Activated CD4-positive, alpha-beta T cell treated with anti-CD3 and anti-CD28 coated beads for 36 hours (primary cell): ENCODE results near the gene MAP3K8. TPM values are rescaled to one million over a fixed set of nuclear protein-coding genes. Genes with fewer than 3 reads are reported as not detected.
A peak's percentile ranks its signal among the peaks of the same experiment; 100 is the strongest.

Experiments
- ATAC-seq: fragments of 200-7000 bp; cut with Tn5 transposase; one replicate; pipeline ENCODE4 v1.10.0; 2021; ENCODE audit warnings: mild to moderate bottlenecking, moderate library complexity
- CTCF ChIA-PET: fragments of 350-600 bp; sonication (Branson Sonifier 250); formaldehyde crosslinking; loops from one replicate; lab custom pipeline; 2021; ENCODE audit warnings: antibody characterized with exemption; lab: Charles Lee
- POLR2A ChIA-PET: fragments of 350-600 bp; sonication (Branson Sonifier 250); formaldehyde crosslinking; loops from one replicate; lab custom pipeline; 2021; ENCODE audit warnings: antibody characterized with exemption, inconsistent platforms; lab: Charles Lee
- DNase-seq: peaks from one replicate; pipeline ENCODE4 v3.0.0-alpha.2; 2020
- H3K27ac Mint-ChIP-seq: one replicate; pipeline ENCODE4 v1.8.0; 2021; ENCODE audit warnings: mixed read lengths
- H3K27me3 Mint-ChIP-seq: one replicate; pipeline ENCODE4 v1.8.0; 2021; ENCODE audit warnings: mixed read lengths
- H3K36me3 Mint-ChIP-seq: one replicate; pipeline ENCODE4 v1.8.0; 2021; ENCODE audit warnings: low read depth, mixed read lengths
- H3K4me1 Mint-ChIP-seq: one replicate; pipeline ENCODE4 v1.8.0; 2021; ENCODE audit warnings: mixed read lengths
- H3K4me3 Mint-ChIP-seq: one replicate; pipeline ENCODE4 v1.8.0; 2021; ENCODE audit warnings: mild to moderate bottlenecking, moderate library complexity, mixed read lengths
- H3K9me3 Mint-ChIP-seq: one replicate; pipeline ENCODE4 v1.8.0; 2021; ENCODE audit warnings: low read depth, mixed read lengths
- intact Hi-C, 2 experiments: fragments of 100-400 bp; cut with DNase I in 1 of 2; cut with micrococcal nuclease in 1 of 2; formaldehyde crosslinking; loops; one replicate each; pipeline versions ENCODE4 v1.14.2 to v1.15.1; 2022 to 2024; cut with DNase I, micrococcal nuclease
- total RNA-seq, 2 experiments: library from RNA; stranded (reverse); gene quantifications; one replicate each; pipeline ENCODE4 v1.2.3, GENCODE V29; 2021

Gene MAP3K8
- total RNA-seq, 2 experiments from 2014 or later: 19.9 to 22.9 TPM

DNA sequence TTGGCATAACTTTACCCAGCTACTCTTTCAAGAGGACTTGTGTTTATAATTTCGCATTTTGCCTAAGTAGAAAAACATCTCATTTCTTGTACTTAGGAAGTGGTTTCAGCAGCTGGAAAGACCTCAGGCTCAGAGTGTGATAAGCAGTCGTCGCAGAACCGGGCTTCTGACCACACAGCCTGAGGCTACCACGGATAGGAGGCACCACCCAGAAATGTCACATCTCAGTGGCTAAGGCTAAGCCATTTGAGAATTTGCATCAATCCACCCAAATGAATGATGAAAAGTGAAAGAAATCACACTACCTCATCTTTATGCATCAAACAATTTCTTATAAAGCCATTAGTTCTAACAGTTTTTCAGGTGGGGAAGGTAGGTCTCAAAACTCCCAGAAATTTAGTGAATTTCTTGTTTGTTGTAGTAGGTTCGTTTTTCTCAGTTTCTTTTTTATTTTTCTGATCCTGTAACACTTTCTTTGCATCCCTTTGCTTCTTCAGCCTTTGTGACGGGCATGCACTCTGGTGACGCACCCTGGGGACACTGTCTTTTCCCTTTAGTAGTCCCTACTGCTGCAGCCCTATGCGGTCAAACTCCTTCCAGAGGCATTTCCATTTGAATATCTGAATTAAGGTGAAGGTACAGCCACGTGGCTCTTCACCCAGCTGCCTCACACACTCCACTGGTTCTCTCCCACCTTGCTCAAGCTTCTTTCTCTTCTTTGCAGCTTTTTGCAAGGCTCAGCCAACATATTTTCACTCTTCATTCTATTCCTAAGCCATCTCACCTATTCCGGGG is 68.5 kb downstream of the MAP3K8 start:
- Mint-ChIP-seq H3K27ac (no peak overlapping the region), H3K9me3 (no peaks in the 10 kb centered on the region), H3K4me1 (peaks cover 31% of the 10 kb centered on the region), H3K4me3 (no peak overlapping the region), H3K27me3 (peaks cover 5% of the 10 kb centered on the region), H3K36me3 (no peaks in the 10 kb centered on the region)
- ChIA-PET CTCF (interaction anchor here (0.7 kb wide), 1 partner anchor 43 kb away, joined by 3 read pairs; no protein-coding TSS in a partner anchor), POLR2A (no interaction called here)
- DNase-seq (peak; percentile 48), ATAC-seq (peak; percentile 84)
- intact Hi-C loops: loop anchor here in 1 of 2 experiments (5.0 kb wide), 1 partner anchor 50 kb away; no protein-coding TSS in a partner anchor

DNA sequence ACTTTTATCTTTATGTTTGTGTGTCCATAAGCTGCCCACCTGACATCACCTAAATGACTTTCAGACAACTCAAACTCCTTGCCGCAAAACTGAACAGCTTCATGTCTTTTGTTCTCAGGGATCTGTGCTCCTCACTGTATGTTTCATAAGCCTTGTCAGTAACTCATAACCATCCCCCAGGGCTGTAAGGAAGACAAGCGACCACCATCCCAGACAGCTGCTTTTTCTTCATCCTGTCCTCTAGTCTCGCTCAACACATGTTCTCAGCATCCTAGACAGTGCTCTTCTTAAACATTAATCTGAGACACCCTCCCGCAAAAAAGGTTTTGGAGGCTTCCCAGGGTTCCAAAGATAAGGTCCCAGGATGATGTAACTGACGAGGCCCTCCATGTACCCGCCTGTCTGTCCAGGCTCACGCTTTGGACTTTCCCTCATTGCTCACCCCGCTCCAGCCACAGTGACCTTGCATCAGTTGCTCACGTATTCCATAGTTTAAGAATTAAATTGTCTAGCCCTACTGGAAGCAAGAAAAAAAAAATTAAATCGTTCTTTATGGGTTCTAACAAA is 69.8 kb downstream of the MAP3K8 start:
- Mint-ChIP-seq H3K4me3 (no peak overlapping the region), H3K27ac (no peak overlapping the region), H3K36me3 (no peaks in the 10 kb centered on the region), H3K9me3 (no peaks in the 10 kb centered on the region), H3K27me3 (peaks cover 5% of the 10 kb centered on the region), H3K4me1 (peaks cover 25% of the 10 kb centered on the region)
- intact Hi-C loops: loop anchor here in 1 of 2 experiments (5.0 kb wide), 1 partner anchor 49 kb away; no protein-coding TSS in a partner anchor
- CTCF ChIA-PET: no interaction called here
- ATAC-seq (no peak), DNase-seq (no peak)
- POLR2A ChIA-PET: no interaction called here

- Mint-ChIP-seq H3K27ac (no peak overlapping the region), H3K9me3 (no peaks in the 10 kb centered on the region), H3K4me3 (no peak overlapping the region), H3K4me1 (peaks cover 25% of the 10 kb centered on the region), H3K27me3 (peaks cover 5% of the 10 kb centered on the region), H3K36me3 (no peaks in the 10 kb centered on the region)
- DNase-seq (no peak), ATAC-seq (no peak)
- intact Hi-C loops: no loop called here
- ChIA-PET POLR2A (no interaction called here), CTCF (interaction anchor here (0.5 kb wide), 2 partner anchors 61 to 85 kb away, joined by 3 read pairs; no protein-coding TSS in a partner anchor)
Measured at GRCh38 chr10:30505543-30506298, 71.7 kb downstream of the MAP3K8 start.

DNA sequence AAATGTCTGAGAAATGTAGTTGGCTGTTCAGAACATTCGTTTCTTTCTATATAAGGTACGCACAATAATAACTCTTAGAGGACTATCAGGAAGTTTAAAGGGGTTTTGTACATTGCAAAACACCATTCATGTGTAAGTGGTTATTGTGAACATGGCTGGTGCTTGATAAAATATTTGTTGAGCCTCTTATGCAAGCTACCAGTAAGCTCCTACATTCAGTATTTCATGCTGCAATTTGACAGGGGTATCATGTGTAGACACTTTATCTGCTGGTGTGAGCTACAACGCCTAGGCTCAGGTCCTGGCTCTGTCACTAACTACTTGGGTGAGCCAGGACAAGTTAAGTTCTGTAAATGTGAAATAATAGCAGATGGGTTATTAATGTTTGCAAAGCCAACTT is 75.5 kb downstream of the MAP3K8 start:
- Mint-ChIP-seq H3K27me3 (no peaks in the 10 kb centered on the region), H3K9me3 (no peaks in the 10 kb centered on the region), H3K4me1 (peaks cover 13% of the 10 kb centered on the region), H3K36me3 (no peaks in the 10 kb centered on the region), H3K4me3 (no peak overlapping the region), H3K27ac (no peak overlapping the region)
- intact Hi-C loops: no loop called here
- ATAC-seq: no peak
- ChIA-PET CTCF (no interaction called here), POLR2A (no interaction called here)
- DNase-seq: no peak

- Mint-ChIP-seq H3K4me3 (no peak overlapping the region), H3K36me3 (no peaks in the 10 kb centered on the region), H3K27me3 (no peaks in the 10 kb centered on the region), H3K27ac (no peak overlapping the region), H3K9me3 (no peaks in the 10 kb centered on the region), H3K4me1 (peaks cover 13% of the 10 kb centered on the region)
- DNase-seq (peak; percentile 61), ATAC-seq (peak; percentile 97)
- CTCF ChIA-PET: interaction anchor here (0.7 to 1.7 kb wide), 2 partner anchors 14 to 81 kb away, joined by 4 read pairs; no protein-coding TSS in a partner anchor
- intact Hi-C loops: no loop called here
- POLR2A ChIA-PET: no interaction called here
Measured at GRCh38 chr10:30510184-30510931, 76.4 kb downstream of the MAP3K8 start.

- ATAC-seq: peak; percentile 31
- no peaks in the 10 kb centered on the region for H3K9me3 Mint-ChIP-seq
- ChIA-PET CTCF (interaction anchor here (0.9 to 1.7 kb wide), 3 partner anchors 18 to 132 kb away, joined by 3 to 4 read pairs (median 4); no protein-coding TSS in a partner anchor), POLR2A (no interaction called here)
- peaks cover 13% of the 10 kb centered on the region for H3K4me1 Mint-ChIP-seq
- DNase-seq: no peak
- H3K36me3 Mint-ChIP-seq: no peaks in the 10 kb centered on the region
- no peaks in the 10 kb centered on the region for H3K27me3 Mint-ChIP-seq
- H3K27ac Mint-ChIP-seq: no peak overlapping the region
- intact Hi-C loops: no loop called here
- no peak overlapping the region for H3K4me3 Mint-ChIP-seq
Measured at GRCh38 chr10:30510932-30511700, 77.1 kb downstream of the MAP3K8 start.

Other genes starting within 250 kb of the MAP3K8 start
- 10 to 100 TPM; 38.1 to 39.6 TPM for gene MTPAP, start 84.9 kb upstream of the MAP3K8 start, total RNA-seq
- gene LYZL2, start 195.6 kb downstream of the MAP3K8 start, total RNA-seq: not detected